Neural progenitor cell (in vitro differentiated cells): ENCODE data around the gene OR6K2.

Experiments
- CTCF ChIP-seq: fragments of 200-600 bp; sonication (generic); IDR thresholded peaks from 2 replicates; pipeline ENCODE4 v1.5.1; 2017; ENCODE audit warnings: antibody characterized with exemption, mild to moderate bottlenecking
- EZH2 ChIP-seq: fragments of 200-600 bp; sonication (generic); IDR thresholded peaks from 2 replicates; pipeline ENCODE4 v1.6.1; 2017; ENCODE audit warnings: antibody characterized with exemption, mild to moderate bottlenecking, moderate library complexity
- EZH2phosphoT487 ChIP-seq: fragments of 200-600 bp; sonication (generic); IDR thresholded peaks from 2 replicates; pipeline ENCODE4 v1.6.1; 2017; ENCODE audit warnings: antibody characterized with exemption

DNA sequence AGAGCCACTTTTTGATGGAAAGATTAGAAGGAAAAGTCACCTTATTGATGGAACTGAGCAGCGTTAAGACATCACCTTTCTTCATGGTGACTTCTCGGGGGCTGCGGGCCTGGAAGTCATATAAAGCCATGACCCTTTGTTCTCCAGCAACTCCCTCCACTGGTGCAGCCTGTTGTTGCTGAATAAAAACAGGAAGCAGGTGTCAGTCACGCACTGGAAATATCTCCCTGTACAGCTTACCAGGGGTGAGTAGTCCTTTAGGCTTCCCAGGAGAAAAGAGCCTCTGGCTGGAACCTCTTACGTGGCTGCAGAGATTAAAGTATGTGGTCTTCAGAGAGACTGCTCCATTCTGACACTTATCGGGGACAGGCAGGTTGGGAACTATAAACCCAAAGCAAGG is 45.9 kb downstream of the OR6K2 start:
- no peak for TF ChIP-seq CTCF
- no peak for TF ChIP-seq EZH2
- TF ChIP-seq EZH2phosphoT487: no peak
